IMR-90 (cell line): ENCODE data around the gene NFASC. TPM values are rescaled to one million over a fixed set of nuclear protein-coding genes. Genes with fewer than 3 reads are reported as not detected.

Experiments used
- ATAC-seq: fragments of 200-7000 bp; cut with Tn5 transposase; 2 replicates; pipeline ENCODE4 v1.9.1; 2020; ENCODE audit warnings: low read depth, mild to moderate bottlenecking, moderate library complexity
- BruUV-seq: library from RNA; stranded (reverse); fragments of 400-500 nt; replicated peaks from 2 replicates; lab custom pipeline; 2021; lab: Mats Ljungman, UMichigan
- CTCF ChIA-PET: fragments of 300-600 bp; formaldehyde crosslinking; extraction: SDS; loops from one replicate; lab custom pipeline; 2021; ENCODE audit warnings: antibody characterized with exemption; lab: Yijun Ruan, JAX
- POLR2A ChIA-PET: fragments of 300-600 bp; sonication (Branson Sonifier 250); formaldehyde crosslinking; loops from one replicate; lab custom pipeline; 2022; ENCODE audit warnings: antibody characterized with exemption; ENCODE audit not compliant: unreplicated experiment; lab: Charles Lee
- DNase-seq: peaks from one replicate; pipeline ENCODE4 v3.0.0; 2013
- H2AFZ ChIP-seq: replicated peaks from 2 replicates; pipeline ENCODE3; 2013; ENCODE audit warnings: low read length, mild to moderate bottlenecking; ENCODE audit not compliant: poor library complexity
- H2AK5ac ChIP-seq: 2 replicates; pipeline ENCODE4 v1.6.1; 2013; ENCODE audit warnings: low read depth, low read length, inconsistent platforms
- H2AK9ac ChIP-seq: replicated peaks from 2 replicates; pipeline ENCODE3; 2013; ENCODE audit warnings: mild to moderate bottlenecking, low read depth, low read length, moderate library complexity; ENCODE audit not compliant: poor library complexity
- H2BK120ac ChIP-seq: 2 replicates; pipeline ENCODE4 v1.6.1; 2013; ENCODE audit warnings: low read depth, low read length, inconsistent platforms
- H2BK15ac ChIP-seq: 3 replicates; pipeline ENCODE4 v1.6.1; 2013; ENCODE audit warnings: low read depth, low read length, inconsistent platforms
- H2BK20ac ChIP-seq: 2 replicates; pipeline ENCODE4 v1.6.1; 2013; ENCODE audit warnings: low read depth, mild to moderate bottlenecking, inconsistent platforms, low read length, moderate library complexity
- H2BK5ac ChIP-seq: 2 replicates; pipeline ENCODE4 v1.6.1; 2013; ENCODE audit warnings: mild to moderate bottlenecking, low read depth, low read length, inconsistent platforms; ENCODE audit not compliant: poor library complexity, severe bottlenecking
- H3K14ac ChIP-seq: replicated peaks from 2 replicates; pipeline ENCODE4 v1.6.1; 2013; ENCODE audit warnings: low read depth, low read length, inconsistent platforms
- H3K18ac ChIP-seq: 2 replicates; pipeline ENCODE4 v1.6.1; 2013; ENCODE audit warnings: low read depth, low read length, control low read depth
- H3K23ac ChIP-seq: 2 replicates; pipeline ENCODE4 v1.6.1; 2013; ENCODE audit warnings: low read depth, low read length, inconsistent platforms
- H3K27ac ChIP-seq: 2 replicates; pipeline ENCODE4 v1.5.1; 2013; ENCODE audit warnings: mild to moderate bottlenecking, control low read depth, low read length; ENCODE audit not compliant: insufficient read depth
- H3K27me3 ChIP-seq: 2 replicates; pipeline ENCODE4 v1.6.1; 2013; ENCODE audit warnings: low read length; ENCODE audit not compliant: control insufficient read depth, insufficient read depth
- H3K36me3 ChIP-seq: 2 replicates; pipeline ENCODE4 v1.6.1; 2013; ENCODE audit warnings: low read length, mixed read lengths; ENCODE audit not compliant: control insufficient read depth, insufficient read depth
- H3K4ac ChIP-seq: 2 replicates; pipeline ENCODE4 v1.6.1; 2013; ENCODE audit warnings: low read depth, low read length, inconsistent platforms
- H3K4me1 ChIP-seq: 2 replicates; pipeline ENCODE4 v1.6.1; 2013; ENCODE audit warnings: low read length, mixed read lengths; ENCODE audit not compliant: control insufficient read depth, insufficient read depth
- H3K4me2 ChIP-seq: 2 replicates; pipeline ENCODE4 v1.6.1; 2013; ENCODE audit warnings: low read depth, mild to moderate bottlenecking, control low read depth, low read length, moderate library complexity
- H3K4me3 ChIP-seq: 2 replicates; pipeline ENCODE4 v1.5.1; 2013; ENCODE audit warnings: low read depth, mild to moderate bottlenecking, control low read depth, low read length, moderate library complexity; ENCODE audit not compliant: insufficient read depth
- H3K56ac ChIP-seq: 2 replicates; pipeline ENCODE4 v1.6.1; 2013; ENCODE audit warnings: low read length, inconsistent platforms; ENCODE audit not compliant: insufficient read depth; ENCODE audit errors: extremely low read depth
- H3K79me1 ChIP-seq, 2 experiments: 2 replicates each; pipeline ENCODE4 v1.6.1; 2013; ENCODE audit warnings: low read length in 2 of 2, inconsistent platforms in 1 of 2, low read depth in 1 of 2
- H3K9ac ChIP-seq: 2 replicates; pipeline ENCODE4 v1.6.1; 2013; ENCODE audit warnings: low read depth, low read length, control low read depth
- H3K9me1 ChIP-seq: 2 replicates; pipeline ENCODE4 v1.6.1; 2013; ENCODE audit warnings: low read length, inconsistent platforms; ENCODE audit not compliant: insufficient read depth
- H3K9me3 ChIP-seq: 2 replicates; pipeline ENCODE4 v1.6.1; 2013; ENCODE audit warnings: low read length; ENCODE audit not compliant: control insufficient read depth, insufficient read depth
- H4K20me1 ChIP-seq: 2 replicates; pipeline ENCODE4 v1.6.1; 2013; ENCODE audit warnings: low read length, inconsistent platforms; ENCODE audit not compliant: insufficient read depth
- H4K5ac ChIP-seq: 2 replicates; pipeline ENCODE4 v1.6.1; 2013; ENCODE audit warnings: mild to moderate bottlenecking, low read depth, low read length, control low read depth
- H4K8ac ChIP-seq, 2 experiments: 2 replicates each; pipeline ENCODE4 v1.6.1; 2013; ENCODE audit warnings: low read depth in 2 of 2, low read length in 2 of 2, control low read depth in 1 of 2, inconsistent platforms in 1 of 2
- H4K91ac ChIP-seq: 2 replicates; pipeline ENCODE4 v1.6.1; 2013; ENCODE audit warnings: low read depth, low read length, inconsistent platforms; ENCODE audit not compliant: insufficient read depth
- CHD1 ChIP-seq: IDR thresholded peaks from 2 replicates; pipeline ENCODE4 v1.6.1; 2012; ENCODE audit warnings: low read depth, low read length, improper control_type of control experiment
- CTCF ChIP-seq: conservative IDR thresholded peaks from 2 replicates; pipeline ENCODE4 v1.5.1; 2012; ENCODE audit warnings: mild to moderate bottlenecking, low read depth, low read length, improper control_type of control experiment
- MAZ ChIP-seq: IDR thresholded peaks from 2 replicates; pipeline ENCODE4 v1.6.1; 2012; ENCODE audit warnings: low read depth, mild to moderate bottlenecking, low read length, improper control_type of control experiment, moderate library complexity, borderline replicate concordance
- MXI1 ChIP-seq: IDR thresholded peaks from 2 replicates; pipeline ENCODE4 v1.6.1; 2012; ENCODE audit warnings: low read depth, mild to moderate bottlenecking, low read length, moderate library complexity, borderline replicate concordance
- POLR2A ChIP-seq: IDR thresholded peaks from 2 replicates; pipeline ENCODE4 v1.6.1; 2012; ENCODE audit warnings: mild to moderate bottlenecking, low read depth, low read length
- SMC3 ChIP-seq: fragments of 150-350 bp; IDR thresholded peaks from 2 replicates; pipeline ENCODE4 v1.6.1; 2016; ENCODE audit warnings: low read depth, mild to moderate bottlenecking, antibody characterized with exemption, low read length, moderate library complexity
- USF2 ChIP-seq: fragments of 150-350 bp; IDR thresholded peaks from 2 replicates; pipeline ENCODE4 v1.6.1; 2017; ENCODE audit warnings: mild to moderate bottlenecking, antibody characterized with exemption, low read length, low read depth
- WGBS, 2 experiments: methylation state at CpG; one replicate each; pipeline versions ENCODE4 v1.1.5 to v1.1.7; 2013; ENCODE audit warnings: missing lambda C conversion rate in 2 of 2; ENCODE audit not compliant: insufficient read length in 1 of 2; ENCODE audit errors: extremely low coverage in 2 of 2; 5-methylcytosine and 5-hydroxymethylcytosine counted together
- dilution Hi-C: fragments of 300-500 bp; cut with HindIII; formaldehyde crosslinking; loops from one replicate; pipeline ENCODE4 v1.14.3; 2018; ENCODE audit warnings: low sequenced_read_pairs; ENCODE audit not compliant: unreplicated experiment
- in situ Hi-C: fragments of 300-500 bp; cut with MboI; formaldehyde crosslinking; loops from 3 replicates; pipeline ENCODE4 v1.14.3; 2019; ENCODE audit warnings: low sequenced_read_pairs, inconsistent platforms, mixed read lengths
- intact Hi-C: fragments of 100-400 bp; cut with micrococcal nuclease; formaldehyde crosslinking; loops from 2 replicates; pipeline ENCODE4 v1.10.0; 2022
- polyA plus RNA-seq, 3 experiments: library from polyadenylated mRNA; depleted of rRNA; stranded (reverse); fragments of >200 nt; gene quantifications; 2 replicates each; pipeline ENCODE4 v1.2.3, GENCODE V29; 2012; ENCODE audit warnings: low replicate concordance in 1 of 3
- total RNA-seq: library from RNA; depleted of rRNA; stranded (reverse); fragments of >200 nt; gene quantifications from 2 replicates; pipeline ENCODE4 v1.2.3, GENCODE V29; 2012

Gene NFASC
- total and polyA plus RNA-seq, 2 of the 4 experiments (the other 2 are of a cell fraction): 0.18 to 0.79 TPM

GRCh38 chr1:204928671-204929486 is 58.2 kb downstream of the NFASC start:
- in situ Hi-C loops: no loop called here

More at GRCh38 chr1:204928671-204929486, 58.2 kb downstream of the NFASC start:
- no peak overlapping the region for H3K23ac ChIP-seq
- H2AFZ ChIP-seq: no peak overlapping the region
- H3K9ac ChIP-seq: no peak overlapping the region
- BruUV-seq: no TSS peak
- no peaks in the 10 kb centered on the region for H3K36me3 ChIP-seq
- peaks cover 9% of the 10 kb centered on the region; the same call in 1 of the 2 replicates for H3K27me3 ChIP-seq
- no peak for ATAC-seq
- no peak for DNase-seq
- H3K4me3 ChIP-seq: no peak overlapping the region
- intact Hi-C loops: no loop called here
- H3K79me1 ChIP-seq: no peaks in the 10 kb centered on the region
- POLR2A ChIA-PET: no interaction called here
- H4K91ac ChIP-seq: no peak overlapping the region
- WGBS, 2 experiments: 24% methylated on average over 2 of the region's 8 CpGs; no CpG with 5 or more reads in 1 of the 2 experiments
- H3K9me3 ChIP-seq: no peaks in the 10 kb centered on the region
- no peaks in the 10 kb centered on the region for H4K20me1 ChIP-seq
- no peak overlapping the region for H3K27ac ChIP-seq
- no peak overlapping the region for H3K56ac ChIP-seq
- H2AK9ac ChIP-seq: no peak overlapping the region
- no peak overlapping the region for H2BK120ac ChIP-seq
- H4K5ac ChIP-seq: no peak overlapping the region
- no peaks in the 10 kb centered on the region for H3K4me1 ChIP-seq
- no peak overlapping the region for H2BK15ac ChIP-seq
- H2AK5ac ChIP-seq: no peak overlapping the region
- no peak overlapping the region for H3K4ac ChIP-seq
- H3K9me1 ChIP-seq: no peaks in the 10 kb centered on the region
- CTCF ChIA-PET: no interaction called here
- no peak overlapping the region for H2BK20ac ChIP-seq
- H2BK5ac ChIP-seq: no peak overlapping the region
- H3K18ac ChIP-seq: no peak overlapping the region
- H3K4me2 ChIP-seq: no peak overlapping the region
- H4K8ac ChIP-seq: no peak overlapping the region
- dilution Hi-C loops: no loop called here
- TF ChIP-seq USF2: no peak
- no peak for TF ChIP-seq SMC3
- TF ChIP-seq MAZ: no peak
- TF ChIP-seq CTCF: no peak
- no peak for TF ChIP-seq MXI1
- no peak for TF ChIP-seq POLR2A
- no peak for TF ChIP-seq CHD1
- H3K14ac ChIP-seq: no peak overlapping the region
